Stimulated activated CD8-positive, alpha-beta memory T cell treated with anti-CD3 and anti-CD28 coated beads, Interleukin-4, amount 100 ng/mL, for 48 hours (primary cell): Measurements from ENCODE around the gene MRPL36.

Source experiments
- DNase-seq: peaks from one replicate; pipeline ENCODE4 v3.0.0-alpha.2; 2020

The MRPL36 gene

GRCh38 chr5:1762883-1763547, 36.6 kb downstream of the MRPL36 start:
- no peak for DNase-seq

DNA sequence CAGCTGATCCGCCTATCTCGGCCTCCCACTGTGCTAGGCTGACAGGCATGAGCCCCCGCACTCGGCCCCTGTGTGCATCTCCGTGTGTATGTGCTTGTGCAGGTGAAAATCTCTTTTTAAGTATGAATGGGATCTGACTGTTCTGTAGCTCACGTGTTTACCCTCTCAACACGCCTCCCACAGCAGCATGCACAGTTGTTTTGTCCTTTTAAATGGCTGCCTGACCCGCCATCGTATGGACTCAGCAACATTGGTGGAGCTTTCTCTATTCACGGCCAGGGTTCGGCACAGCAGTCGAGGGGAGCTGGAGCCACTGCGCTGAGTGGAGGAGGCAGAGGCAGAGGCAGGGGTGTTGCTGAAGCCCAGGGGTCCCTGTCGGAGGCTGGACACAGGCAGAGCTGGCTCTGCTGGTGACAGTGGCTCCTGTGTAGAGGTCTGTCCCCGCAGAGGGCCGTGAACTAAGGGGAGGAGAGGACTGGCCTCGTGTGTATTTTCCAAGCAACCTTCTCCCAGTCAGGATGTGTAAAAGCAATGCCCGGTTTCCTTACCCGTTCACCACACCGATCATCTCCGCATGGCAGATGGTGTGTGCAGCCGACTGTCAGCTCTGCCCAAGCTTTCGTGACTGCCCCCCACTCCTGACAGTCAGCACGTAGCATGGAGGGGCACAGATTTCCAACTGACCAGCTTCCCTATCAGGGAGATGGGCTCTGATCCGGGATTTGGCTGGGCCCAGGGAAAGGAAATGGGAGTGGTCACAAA, 37.3 kb downstream of the MRPL36 start:
- DNase-seq: no peak

DNA sequence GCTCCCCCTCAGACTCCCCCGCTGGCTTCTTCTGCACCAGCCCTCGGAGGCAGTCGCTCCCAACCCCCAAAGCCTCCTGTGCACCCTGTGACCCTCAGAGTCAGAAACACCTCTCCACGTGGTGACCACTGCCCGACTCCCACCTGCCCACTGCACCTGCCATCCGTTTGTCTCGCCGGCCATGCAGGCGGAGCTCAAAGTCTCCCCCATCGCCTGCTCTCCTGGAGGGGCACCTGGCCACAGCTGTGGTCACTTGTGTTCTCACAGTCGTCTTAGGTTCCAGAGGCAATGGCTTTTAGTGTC, 38.2 kb downstream of the MRPL36 start:
- DNase-seq: no peak

DNA sequence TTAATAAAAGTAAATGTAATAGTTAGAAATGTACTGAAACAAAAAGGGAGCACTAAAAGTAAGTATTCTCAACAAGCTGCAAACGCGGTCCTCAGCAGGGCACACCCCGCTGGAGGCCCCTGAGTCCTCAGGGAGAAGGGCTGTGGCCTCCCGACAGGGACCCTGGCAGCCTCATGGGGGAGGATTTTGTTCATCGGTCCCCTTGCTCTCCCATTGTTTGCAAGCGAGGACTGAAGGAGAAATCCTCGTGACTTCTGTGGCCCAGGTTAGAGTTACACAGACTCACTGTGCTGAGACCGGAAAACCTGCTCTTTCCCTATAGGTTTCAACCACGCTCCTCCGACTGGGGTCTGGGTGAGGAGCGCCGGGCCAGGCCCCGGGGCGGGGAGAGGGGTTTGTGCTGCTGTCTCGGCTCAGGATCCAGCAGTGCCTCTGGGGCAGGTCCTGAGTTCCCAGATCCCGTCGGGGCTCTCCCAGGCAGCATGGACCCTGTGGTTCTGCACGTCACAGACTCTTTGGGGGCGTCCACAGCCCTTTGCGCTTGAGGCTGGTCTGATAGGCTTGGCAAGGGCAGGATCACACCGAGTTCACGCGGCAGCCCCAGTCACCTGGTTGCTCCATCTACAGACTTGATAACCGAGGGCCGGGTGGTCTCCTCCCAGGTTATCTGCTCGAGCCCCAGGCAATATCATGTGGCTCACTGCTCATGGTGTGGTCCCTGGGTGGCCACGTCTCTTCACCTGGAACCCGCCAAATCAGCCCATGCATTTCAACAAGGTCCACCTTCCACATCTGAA, 38.8 kb downstream of the MRPL36 start:
- no peak for DNase-seq

GRCh38 chr5:1760231-1760630, 39.4 kb downstream of the MRPL36 start:
- no peak for DNase-seq

DNA sequence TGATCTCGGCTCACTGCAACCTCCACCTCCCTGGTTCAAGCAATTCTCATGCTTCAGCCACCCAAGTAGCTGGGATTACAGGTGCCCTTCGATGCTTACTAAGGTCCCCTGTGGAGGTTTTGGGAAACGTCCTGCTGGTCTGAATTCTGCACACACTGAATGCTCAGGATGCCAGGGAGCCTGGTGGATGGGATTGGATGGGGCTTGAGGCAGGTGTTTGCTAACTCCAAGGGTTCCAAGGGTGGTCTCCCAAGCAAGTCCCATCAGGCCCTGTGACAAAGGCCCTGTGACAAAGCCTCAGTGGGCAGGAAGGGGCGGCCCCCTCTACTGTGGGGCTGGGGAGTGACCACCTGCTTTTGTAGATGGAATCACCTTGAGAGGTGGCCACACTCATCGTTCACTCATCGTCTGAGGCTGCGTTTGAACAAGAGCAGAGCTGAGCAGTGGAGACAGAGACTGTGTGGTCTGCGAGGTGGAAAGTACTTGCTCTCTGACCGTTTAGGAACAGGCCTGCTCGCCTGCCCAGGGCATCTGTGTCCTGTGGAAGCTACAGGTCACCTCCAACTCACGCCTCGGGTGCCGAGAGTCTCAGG, 40.2 kb downstream of the MRPL36 start:
- no peak for DNase-seq

DNA sequence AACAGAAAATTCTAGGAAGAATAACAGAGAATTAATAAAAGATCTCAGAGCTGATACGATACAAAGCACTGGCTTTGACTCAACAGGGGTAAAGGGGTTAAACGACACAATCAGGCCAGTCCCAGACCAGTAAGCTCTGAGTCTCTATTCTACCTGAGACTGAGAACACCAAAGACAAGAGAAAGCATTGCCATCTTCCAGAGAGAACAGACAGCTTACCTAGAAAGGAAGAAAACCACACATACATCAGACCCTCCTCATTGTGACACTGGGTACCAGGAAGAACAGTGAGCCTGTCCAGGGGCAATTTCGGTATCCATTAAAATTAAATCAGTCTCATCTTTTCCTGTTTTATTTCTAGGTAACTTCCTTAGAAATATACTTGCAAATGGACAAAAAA, 41.1 kb downstream of the MRPL36 start:
- DNase-seq: no peak

GRCh38 chr5:1757511-1757910, 42.1 kb downstream of the MRPL36 start:
- DNase-seq: no peak

GRCh38 chr5:1756481-1756880, 43.2 kb downstream of the MRPL36 start:
- DNase-seq: no peak

DNA sequence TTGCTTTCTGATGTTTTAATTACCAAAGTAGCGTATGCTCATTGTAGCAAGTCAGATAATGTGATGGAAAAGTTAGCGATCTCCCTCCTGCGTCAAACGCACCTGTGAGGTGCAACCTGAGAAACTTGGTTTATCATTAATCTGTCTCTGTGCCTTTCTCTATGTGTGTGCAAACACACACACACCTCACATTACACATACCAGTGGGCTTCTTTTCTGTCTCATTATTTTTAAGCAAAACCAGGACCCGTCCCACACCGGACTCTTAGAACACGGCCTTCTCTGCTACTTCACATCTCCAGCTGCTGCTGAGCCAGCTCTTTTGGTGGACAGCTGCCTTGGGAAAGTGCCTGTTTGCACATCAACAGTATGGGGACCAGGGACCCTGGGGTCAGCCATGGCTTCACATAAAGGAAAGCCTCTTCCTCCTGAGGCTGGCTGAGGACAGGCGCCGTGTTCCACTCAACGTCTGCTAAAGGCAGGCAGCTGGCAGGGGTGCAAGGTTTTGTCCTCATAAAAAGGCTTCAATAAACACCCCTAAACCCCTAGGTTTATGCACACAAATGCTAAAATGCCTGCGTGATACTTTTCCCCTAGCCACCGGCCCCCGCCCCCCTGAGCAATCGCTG, 44.2 kb downstream of the MRPL36 start:
- DNase-seq: no peak

DNA sequence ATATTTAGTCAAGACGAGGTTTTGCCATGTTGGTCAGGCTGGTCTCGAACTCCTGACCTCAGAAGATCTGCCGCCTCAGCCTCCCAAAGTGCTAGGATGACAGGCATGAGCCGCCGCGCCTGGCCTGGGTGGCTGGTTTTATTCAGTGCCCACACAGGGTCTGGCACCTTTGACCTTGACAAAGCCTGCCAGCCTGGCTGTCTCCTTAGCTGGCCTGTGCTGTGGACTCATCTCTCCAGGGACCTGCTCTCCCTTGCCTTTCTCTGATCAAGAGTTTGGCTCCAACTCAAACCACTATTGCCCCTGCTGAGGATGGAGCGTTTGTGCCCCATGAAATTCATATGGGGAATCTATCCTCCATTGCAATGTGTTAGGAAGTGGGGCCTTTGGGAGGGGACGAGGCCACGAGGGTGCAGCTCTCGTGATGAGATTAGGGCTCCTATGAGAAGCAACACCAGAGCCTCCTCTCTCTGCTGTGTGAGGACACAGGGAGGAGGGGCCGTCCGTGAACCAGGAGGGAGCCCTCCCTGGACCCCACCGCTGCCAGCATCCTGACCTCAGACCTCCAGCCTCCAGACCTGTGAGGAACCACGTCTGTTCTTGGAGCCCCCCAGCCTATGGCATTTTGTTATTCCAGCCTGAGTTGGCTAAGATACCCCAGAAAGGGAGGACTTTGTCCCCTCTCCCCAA, 45.0 kb downstream of the MRPL36 start:
- no peak for DNase-seq

GRCh38 chr5:1753490-1753889, 46.1 kb downstream of the MRPL36 start:
- no peak for DNase-seq

DNA sequence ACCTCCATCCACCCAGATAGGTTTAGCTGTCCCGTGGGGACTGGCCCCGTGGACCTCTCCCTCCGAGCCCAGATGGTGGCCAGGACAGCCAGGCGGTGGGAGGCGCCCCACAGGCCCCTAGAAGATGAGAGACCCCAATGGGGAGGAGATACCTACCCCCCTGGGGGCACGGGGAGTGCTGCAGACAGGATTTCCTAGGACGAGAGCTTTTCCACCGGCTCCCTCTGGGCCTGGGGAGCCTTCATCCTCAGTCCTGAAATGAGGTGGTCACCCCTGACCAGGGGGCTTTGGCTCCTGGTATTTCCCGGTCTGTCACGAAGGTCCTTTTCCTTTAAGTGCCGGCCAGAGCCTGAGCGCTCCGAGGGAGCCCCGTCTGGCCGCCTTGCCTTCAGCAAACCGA, 46.8 kb downstream of the MRPL36 start:
- DNase-seq: no peak

DNA sequence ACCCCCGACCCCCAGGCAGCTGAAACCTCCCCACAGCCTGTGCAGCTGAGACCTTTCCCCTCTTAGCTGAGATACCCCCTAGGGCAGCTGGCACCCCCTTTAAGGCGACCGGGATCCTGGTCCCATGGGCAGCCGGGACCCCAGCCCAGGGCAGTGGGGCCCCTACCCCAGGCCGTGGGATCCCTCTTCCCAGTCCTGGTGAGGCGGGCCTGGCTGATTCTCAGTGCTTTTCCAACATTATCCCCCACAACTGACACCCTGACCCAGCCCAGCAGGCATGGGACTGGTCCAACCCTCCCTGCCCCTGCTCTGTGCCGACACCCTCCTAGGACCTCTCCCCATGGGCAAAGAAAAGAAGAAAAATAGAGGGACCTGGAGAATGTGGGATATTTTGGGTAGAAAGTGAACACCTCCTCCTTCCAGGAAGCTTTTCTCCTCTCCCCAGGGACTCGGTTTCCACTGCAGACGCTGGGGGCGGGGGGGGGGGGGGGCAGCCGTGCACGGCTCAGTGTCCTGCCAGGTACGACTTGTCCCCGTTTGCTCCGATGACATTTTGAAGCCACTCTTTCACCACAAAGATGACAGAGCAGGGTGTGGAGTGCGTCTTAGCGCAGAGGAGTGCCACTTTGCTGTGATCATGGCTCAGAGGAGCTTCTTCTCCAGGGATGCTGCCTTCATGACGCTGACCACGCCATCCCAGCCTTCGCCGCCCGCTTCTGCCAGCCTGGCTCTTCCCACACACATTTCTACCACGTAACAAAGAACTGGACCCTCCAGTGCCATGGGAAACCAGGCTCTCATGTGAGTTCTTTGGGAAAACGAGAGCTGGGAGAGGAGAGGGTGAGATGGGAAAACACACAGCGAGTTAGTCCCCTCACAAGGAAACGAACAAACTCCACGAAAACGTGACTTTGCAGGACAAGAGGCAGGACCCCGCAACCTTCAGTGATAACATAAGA, 47.5 kb downstream of the MRPL36 start:
- no peak for DNase-seq

- DNase-seq: no peak
Measured at GRCh38 chr5:1751026-1751863, 48.4 kb downstream of the MRPL36 start.

GRCh38 chr5:1750469-1750868, 49.2 kb downstream of the MRPL36 start:
- no peak for DNase-seq

DNA sequence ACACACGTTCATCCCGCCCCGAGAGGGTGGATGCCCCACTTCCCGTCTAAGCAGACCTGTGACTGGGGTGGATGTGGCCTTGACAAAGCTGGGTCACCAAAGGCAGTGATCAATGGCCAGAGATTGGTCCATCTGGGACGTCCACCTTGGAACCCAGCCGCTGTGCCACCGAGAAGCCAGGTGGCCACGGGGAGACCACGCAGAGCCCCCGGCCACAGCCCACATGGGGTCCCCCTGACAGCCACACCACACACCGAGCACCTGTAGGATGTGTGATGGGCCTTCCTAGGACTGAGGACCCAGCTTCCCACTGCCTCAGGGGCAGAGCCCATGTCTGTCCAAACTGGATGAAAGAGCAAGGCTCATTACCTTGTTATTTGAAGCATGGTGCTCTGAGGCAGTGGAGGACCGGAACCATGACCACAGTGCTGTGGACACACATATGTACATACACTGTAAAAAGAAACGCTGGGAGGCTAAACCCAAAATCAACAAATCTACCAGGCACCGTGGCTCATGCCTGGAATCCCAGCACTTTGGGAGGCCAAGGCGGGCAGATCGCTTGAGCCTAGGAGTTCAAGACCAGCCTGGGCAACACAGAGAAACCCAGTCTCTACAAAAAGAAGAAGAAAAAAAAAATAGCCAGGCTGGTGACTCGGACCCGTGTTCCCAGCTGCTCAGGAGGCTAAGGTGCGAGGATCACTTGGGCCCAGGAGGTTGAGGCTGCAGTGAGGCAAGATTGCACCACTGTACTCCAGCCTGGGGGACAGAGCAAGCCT, 50.1 kb downstream of the MRPL36 start:
- DNase-seq: no peak

- DNase-seq: no peak
Measured at GRCh38 chr5:1748845-1749244, 50.8 kb downstream of the MRPL36 start.
